Lower leg skin (tissue), 3 donors: ENCODE results near the gene AGPAT2.

Experiments
- POLR2A ChIP-seq, 2 donors: fragments of 450-650 bp; IDR thresholded peaks; one replicate each; pipeline ENCODE4 v1.6.1; 2016 to 2017; ENCODE audit warnings: antibody characterized with exemption in 2 of 2, mild to moderate bottlenecking in 1 of 2, moderate library complexity in 1 of 2
- TF ChIP-seq, protein P1 (sequence below), 3 donors: fragments of 450-650 bp; IDR thresholded peaks; one replicate each; pipeline ENCODE4 v1.5.1; 2016; ENCODE audit warnings: antibody characterized with exemption in 3 of 3, mild to moderate bottlenecking in 3 of 3, moderate library complexity in 2 of 3

DNA sequence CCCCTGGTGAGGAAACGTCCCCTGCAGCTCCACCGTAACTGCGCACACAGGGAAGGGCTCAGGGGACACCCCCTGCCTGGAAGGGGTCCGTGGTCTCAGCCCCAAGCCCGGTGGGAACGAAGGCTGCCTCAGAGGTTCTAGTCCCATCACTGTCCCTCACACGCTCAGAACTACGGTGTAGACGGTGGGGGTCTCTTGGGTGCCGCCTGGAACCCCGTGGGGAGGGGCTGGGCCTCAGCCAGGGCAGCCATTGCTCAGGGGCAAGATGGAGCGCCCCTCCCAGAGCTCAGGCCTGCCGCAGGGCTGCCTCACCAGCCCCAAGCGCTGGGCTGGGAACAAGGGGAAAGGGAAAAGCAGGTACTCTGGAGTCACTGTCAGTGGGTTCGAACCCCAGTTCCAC is 2.9 kb downstream of the AGPAT2 start:
- TF ChIP-seq, protein P1, sequence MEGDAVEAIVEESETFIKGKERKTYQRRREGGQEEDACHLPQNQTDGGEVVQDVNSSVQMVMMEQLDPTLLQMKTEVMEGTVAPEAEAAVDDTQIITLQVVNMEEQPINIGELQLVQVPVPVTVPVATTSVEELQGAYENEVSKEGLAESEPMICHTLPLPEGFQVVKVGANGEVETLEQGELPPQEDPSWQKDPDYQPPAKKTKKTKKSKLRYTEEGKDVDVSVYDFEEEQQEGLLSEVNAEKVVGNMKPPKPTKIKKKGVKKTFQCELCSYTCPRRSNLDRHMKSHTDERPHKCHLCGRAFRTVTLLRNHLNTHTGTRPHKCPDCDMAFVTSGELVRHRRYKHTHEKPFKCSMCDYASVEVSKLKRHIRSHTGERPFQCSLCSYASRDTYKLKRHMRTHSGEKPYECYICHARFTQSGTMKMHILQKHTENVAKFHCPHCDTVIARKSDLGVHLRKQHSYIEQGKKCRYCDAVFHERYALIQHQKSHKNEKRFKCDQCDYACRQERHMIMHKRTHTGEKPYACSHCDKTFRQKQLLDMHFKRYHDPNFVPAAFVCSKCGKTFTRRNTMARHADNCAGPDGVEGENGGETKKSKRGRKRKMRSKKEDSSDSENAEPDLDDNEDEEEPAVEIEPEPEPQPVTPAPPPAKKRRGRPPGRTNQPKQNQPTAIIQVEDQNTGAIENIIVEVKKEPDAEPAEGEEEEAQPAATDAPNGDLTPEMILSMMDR (IDR thresholded peaks at IDR 0.05), result no peak
- no peak for TF ChIP-seq POLR2A (IDR thresholded peaks at IDR 0.05)
